Amniotic stem cell (primary cell): Measurements from ENCODE around the gene CAMTA1.

ENCODE experiments used
- DNase-seq: peaks from one replicate; lab custom pipeline; 2025; lab: John Stamatoyannopoulos, UW

The CAMTA1 gene

GRCh38 chr1:7576946-7577657, 791.8 kb downstream of the CAMTA1 start:
- DNase-seq, result no peak

- no peak for DNase-seq
Observed at GRCh38 chr1:7578206-7578605, 793.0 kb downstream of the CAMTA1 start.

- no peak for DNase-seq
Observed at GRCh38 chr1:7579016-7579415, 793.8 kb downstream of the CAMTA1 start.

GRCh38 chr1:7579831-7580804, 794.9 kb downstream of the CAMTA1 start:
- DNase-seq, result no peak

GRCh38 chr1:7580923-7581753, 795.9 kb downstream of the CAMTA1 start:
- DNase-seq, result no peak

- DNase-seq, result no peak
Observed at GRCh38 chr1:7581754-7582459, 796.7 kb downstream of the CAMTA1 start.

- no peak for DNase-seq
Observed at GRCh38 chr1:7582460-7582972, 797.3 kb downstream of the CAMTA1 start.

GRCh38 chr1:7583291-7584096, 798.2 kb downstream of the CAMTA1 start:
- DNase-seq, result no peak

- no peak for DNase-seq
Observed at GRCh38 chr1:7584157-7584556, 798.9 kb downstream of the CAMTA1 start.

GRCh38 chr1:7584643-7585042, 799.4 kb downstream of the CAMTA1 start:
- DNase-seq, result no peak

GRCh38 chr1:7585216-7585907, 800.1 kb downstream of the CAMTA1 start:
- DNase-seq, result no peak

- DNase-seq, result no peak
Observed at GRCh38 chr1:7586031-7586941, 801.0 kb downstream of the CAMTA1 start.

GRCh38 chr1:7587108-7587772, 802.0 kb downstream of the CAMTA1 start:
- DNase-seq, result no peak

GRCh38 chr1:7587773-7588456, 802.7 kb downstream of the CAMTA1 start:
- DNase-seq, result no peak

- no peak for DNase-seq
Observed at GRCh38 chr1:7588457-7588827, 803.2 kb downstream of the CAMTA1 start.

GRCh38 chr1:7589080-7589735, 804.0 kb downstream of the CAMTA1 start:
- no peak for DNase-seq

GRCh38 chr1:7589774-7590425, 804.6 kb downstream of the CAMTA1 start:
- DNase-seq, result no peak
